Suprapubic skin (tissue), 4 donors: Measurements from ENCODE around the gene VPS26A. TPM values are rescaled to one million over a fixed set of nuclear protein-coding genes. Genes with fewer than 3 reads are reported as not detected.

ENCODE experiments used
- DNase-seq, 2 donors: peaks; one replicate each; pipeline ENCODE4 v3.0.0-alpha.2; 2019; ENCODE audit warnings: low spot score in 2 of 2
- H3K27ac ChIP-seq: fragments of 200-600 bp; sonication (generic); one replicate; pipeline ENCODE4 v1.5.1; 2019
- H3K27me3 ChIP-seq: fragments of 200-600 bp; sonication (generic); one replicate; pipeline ENCODE4 v1.5.1; 2019
- H3K36me3 ChIP-seq: fragments of 200-600 bp; sonication (generic); one replicate; pipeline ENCODE4 v1.5.1; 2019
- H3K4me1 ChIP-seq: fragments of 200-600 bp; sonication (generic); one replicate; pipeline ENCODE4 v1.5.1; 2019
- H3K4me3 ChIP-seq: fragments of 200-600 bp; sonication (generic); one replicate; pipeline ENCODE4 v1.5.1; 2019; ENCODE audit warnings: mild to moderate bottlenecking
- H3K9me3 ChIP-seq: fragments of 200-600 bp; sonication (generic); one replicate; pipeline ENCODE4 v1.5.1; 2019
- CTCF ChIP-seq, 2 donors: fragments of 200-600 bp in 1 of 2; fragments of 450-650 bp in 1 of 2; sonication (generic) in 1 of 2; IDR thresholded peaks; one replicate each; pipeline ENCODE4 v1.5.1; 2016 to 2019; ENCODE audit warnings: antibody characterized with exemption in 2 of 2, mild to moderate bottlenecking in 1 of 2, moderate library complexity in 1 of 2
- EP300 ChIP-seq: sonication (generic); formaldehyde crosslinking; IDR thresholded peaks from one replicate; pipeline ENCODE4 v1.6.1; 2017; ENCODE audit warnings: antibody characterized with exemption
- POLR2A ChIP-seq, 2 donors: fragments of 450-650 bp; IDR thresholded peaks; one replicate each; pipeline ENCODE4 v1.6.1; 2017; ENCODE audit warnings: antibody characterized with exemption in 2 of 2, mild to moderate bottlenecking in 2 of 2, moderate library complexity in 2 of 2
- POLR2AphosphoS5 ChIP-seq, 3 donors: sonication (generic); formaldehyde crosslinking; IDR thresholded peaks; one replicate each; pipeline ENCODE4 v1.6.1; 2017; ENCODE audit warnings: antibody characterized with exemption in 3 of 3
- WGBS: methylation state at CpG from one replicate; pipeline ENCODE4 v1.1.5; 2018; 5-methylcytosine and 5-hydroxymethylcytosine counted together
- total RNA-seq, 4 donors: library from RNA; depleted of rRNA; stranded (reverse); fragments of >200 nt; gene quantifications; one replicate each; pipeline ENCODE4 v1.1.0, GENCODE V29; 2016

The VPS26A gene
- total RNA-seq, 4 donors from 2014 or later, result 29.9 to 33.4 (median 32.1) TPM

GRCh38 chr10:69104994-69105790, 18.8 kb upstream of the VPS26A start:
- Histone ChIP-seq H3K4me1 (no peaks in the 10 kb centered on the region), H3K4me3 (no peak overlapping the region), H3K27me3 (no peaks in the 10 kb centered on the region), H3K27ac (no peak overlapping the region), H3K36me3 (no peaks in the 10 kb centered on the region), H3K9me3 (no peaks in the 10 kb centered on the region)
- 96% methylated on average over 1 of the region's 1 CpG for WGBS
- TF ChIP-seq EP300, result no peak
- TF ChIP-seq CTCF (IDR thresholded peaks at IDR 0.05), result no peak
- DNase-seq, result no peak

GRCh38 chr10:69107176-69107490, 16.8 kb upstream of the VPS26A start:
- DNase-seq, result no peak
- Histone ChIP-seq H3K36me3 (no peaks in the 10 kb centered on the region), H3K4me3 (no peak overlapping the region), H3K27ac (no peak overlapping the region), H3K4me1 (no peaks in the 10 kb centered on the region), H3K27me3 (no peaks in the 10 kb centered on the region), H3K9me3 (no peaks in the 10 kb centered on the region)
- TF ChIP-seq POLR2A (IDR thresholded peaks at IDR 0.05) (no peak), CTCF (IDR thresholded peaks at IDR 0.05) (no peak), POLR2AphosphoS5 (IDR thresholded peaks at IDR 0.05) (no peak), EP300 (no peak)

- Histone ChIP-seq H3K36me3 (no peaks in the 10 kb centered on the region), H3K4me1 (no peaks in the 10 kb centered on the region), H3K27me3 (no peaks in the 10 kb centered on the region), H3K27ac (no peak overlapping the region), H3K9me3 (no peaks in the 10 kb centered on the region), H3K4me3 (no peak overlapping the region)
- TF ChIP-seq EP300, result no peak
- TF ChIP-seq CTCF (IDR thresholded peaks at IDR 0.05), result no peak
- no peak for TF ChIP-seq POLR2AphosphoS5 (IDR thresholded peaks at IDR 0.05)
- no peak for TF ChIP-seq POLR2A (IDR thresholded peaks at IDR 0.05)
- 93% methylated on average over 2 of the region's 2 CpGs for WGBS
- DNase-seq, result no peak
These were observed 16.3 kb upstream of the VPS26A start for GRCh38 chr10:69107699-69108098.

DNA sequence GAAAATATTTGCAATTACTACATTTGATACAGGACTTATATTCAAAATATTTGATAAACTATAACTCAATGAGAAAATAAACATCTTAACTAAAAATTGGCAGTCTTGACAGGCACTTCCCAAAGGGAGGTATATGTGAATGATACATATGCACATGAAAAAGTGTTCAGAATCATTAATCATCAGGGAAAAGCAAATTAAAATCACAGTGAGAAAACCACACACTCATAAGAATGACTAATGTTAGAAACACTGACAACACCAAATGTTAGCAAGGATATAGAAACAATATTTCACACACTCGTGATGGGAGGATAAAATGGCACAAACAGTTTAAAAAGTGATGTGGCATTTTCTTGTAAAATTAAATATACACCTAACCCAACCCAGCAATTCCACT, 4.1 kb upstream of the VPS26A start:
- no peak overlapping the region for H3K27ac ChIP-seq
- 67% methylated on average over 1 of the region's 1 CpG for WGBS
- H3K9me3 ChIP-seq, result no peaks in the 10 kb centered on the region
- peaks cover 5% of the 10 kb centered on the region for H3K4me1 ChIP-seq
- no peak overlapping the region for H3K4me3 ChIP-seq
- H3K36me3 ChIP-seq, result no peaks in the 10 kb centered on the region
- DNase-seq, result no peak
- TF ChIP-seq CTCF (IDR thresholded peaks at IDR 0.05), result no peak
- no peak for TF ChIP-seq POLR2AphosphoS5 (IDR thresholded peaks at IDR 0.05)
- no peak for TF ChIP-seq EP300
- TF ChIP-seq POLR2A (IDR thresholded peaks at IDR 0.05), result no peak
- no peaks in the 10 kb centered on the region for H3K27me3 ChIP-seq

DNA sequence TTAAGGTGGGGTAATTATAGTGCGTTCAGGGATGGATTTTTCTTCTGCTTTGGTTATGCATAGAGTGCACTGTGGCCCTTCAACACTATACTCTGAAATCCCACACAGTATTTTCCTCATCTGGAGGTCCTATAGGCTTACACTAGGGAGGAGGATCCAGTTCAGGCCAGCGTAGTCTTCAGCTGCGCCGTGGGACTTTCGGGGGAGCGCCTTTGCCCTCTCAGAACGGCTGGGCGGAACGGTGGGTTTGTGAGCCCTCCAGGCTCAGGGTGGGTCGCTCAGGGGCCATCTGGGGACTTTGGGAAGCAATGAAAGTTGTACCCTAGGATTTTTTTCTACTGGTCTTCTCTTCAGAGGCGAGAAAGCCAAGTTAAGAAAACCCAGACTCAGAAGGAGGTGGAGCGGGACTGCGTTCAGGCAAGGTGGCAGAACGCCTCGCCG, 652 bp upstream of the VPS26A start:
- H3K4me1 ChIP-seq, result peaks cover 19% of the 10 kb centered on the region
- H3K9me3 ChIP-seq, result no peaks in the 10 kb centered on the region
- H3K27ac ChIP-seq, result peak overlapping the region; percentile 99
- TF ChIP-seq POLR2AphosphoS5 (IDR thresholded peaks at IDR 0.05) (no peak), CTCF (IDR thresholded peaks at IDR 0.05) (no peak), EP300 (no peak), POLR2A (IDR thresholded peaks at IDR 0.05) (no peak)
- H3K27me3 ChIP-seq, result no peaks in the 10 kb centered on the region
- H3K4me3 ChIP-seq, result peak overlapping the region; percentile 98
- no peaks in the 10 kb centered on the region for H3K36me3 ChIP-seq
- WGBS, result 0% methylated on average over 16 of the region's 16 CpGs
- no peak for DNase-seq
